ENCODE data around the gene TFR2.

DNA sequence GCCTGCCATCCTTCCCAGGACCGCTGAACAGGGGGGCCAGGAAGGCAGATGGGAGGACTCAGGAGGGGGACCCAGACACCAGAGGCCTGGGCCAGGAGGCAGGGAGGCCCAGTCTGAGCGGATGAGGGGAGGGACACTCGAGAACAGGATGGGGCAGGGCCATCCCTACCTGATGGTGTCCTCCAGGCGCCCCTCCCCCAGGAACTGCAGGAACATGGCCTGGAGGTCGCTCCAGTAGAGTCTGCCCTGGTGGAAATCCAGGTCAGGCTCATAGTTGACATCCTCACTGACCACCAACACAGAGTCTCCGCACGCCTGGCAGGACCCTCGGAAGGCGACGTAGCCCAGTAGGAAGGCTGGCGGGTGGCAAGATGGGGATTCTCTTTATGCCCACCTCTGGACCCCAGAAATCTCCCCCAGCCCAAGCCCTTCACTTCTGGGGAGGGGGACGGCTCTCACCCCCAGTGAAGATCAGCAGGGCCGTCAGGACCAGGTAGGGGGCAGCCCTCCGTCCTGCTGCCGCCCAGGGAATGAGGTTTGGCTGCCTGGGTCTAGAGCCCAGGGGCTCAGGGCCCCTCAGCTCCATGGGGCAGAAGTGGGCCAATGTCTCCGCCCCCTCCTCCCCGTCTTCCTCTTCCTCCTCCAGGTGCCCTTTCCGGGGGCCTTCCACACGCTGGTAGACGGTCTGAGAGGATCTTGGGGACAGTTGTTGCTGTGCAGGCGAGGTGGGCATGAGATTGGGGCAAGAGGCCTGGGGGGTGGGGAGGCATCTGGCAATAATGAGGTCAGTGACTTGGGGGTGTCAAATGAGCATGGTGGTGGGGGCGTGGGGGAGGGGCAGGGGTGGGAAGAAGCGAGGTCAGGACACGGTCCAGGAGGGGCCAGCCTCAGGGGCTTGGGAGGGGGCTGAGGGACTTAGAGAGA is 573 bp downstream of the TFR2 start:
- no peak for TF ChIP-seq CHD1 (IDR thresholded peaks at IDR 0.05; ENCODE audit: low read depth, low read length)
- no peak for TF ChIP-seq POLR2A (IDR thresholded peaks at IDR 0.05; ENCODE audit: low read depth, low read length)
- no peak for TF ChIP-seq MAZ (IDR thresholded peaks at IDR 0.05; ENCODE audit: borderline replicate concordance, low read depth, low read length)
- no peak for TF ChIP-seq MXI1 (IDR thresholded peaks at IDR 0.05; ENCODE audit: borderline replicate concordance, low read depth, low read length)
- TF ChIP-seq, protein P1, sequence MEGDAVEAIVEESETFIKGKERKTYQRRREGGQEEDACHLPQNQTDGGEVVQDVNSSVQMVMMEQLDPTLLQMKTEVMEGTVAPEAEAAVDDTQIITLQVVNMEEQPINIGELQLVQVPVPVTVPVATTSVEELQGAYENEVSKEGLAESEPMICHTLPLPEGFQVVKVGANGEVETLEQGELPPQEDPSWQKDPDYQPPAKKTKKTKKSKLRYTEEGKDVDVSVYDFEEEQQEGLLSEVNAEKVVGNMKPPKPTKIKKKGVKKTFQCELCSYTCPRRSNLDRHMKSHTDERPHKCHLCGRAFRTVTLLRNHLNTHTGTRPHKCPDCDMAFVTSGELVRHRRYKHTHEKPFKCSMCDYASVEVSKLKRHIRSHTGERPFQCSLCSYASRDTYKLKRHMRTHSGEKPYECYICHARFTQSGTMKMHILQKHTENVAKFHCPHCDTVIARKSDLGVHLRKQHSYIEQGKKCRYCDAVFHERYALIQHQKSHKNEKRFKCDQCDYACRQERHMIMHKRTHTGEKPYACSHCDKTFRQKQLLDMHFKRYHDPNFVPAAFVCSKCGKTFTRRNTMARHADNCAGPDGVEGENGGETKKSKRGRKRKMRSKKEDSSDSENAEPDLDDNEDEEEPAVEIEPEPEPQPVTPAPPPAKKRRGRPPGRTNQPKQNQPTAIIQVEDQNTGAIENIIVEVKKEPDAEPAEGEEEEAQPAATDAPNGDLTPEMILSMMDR (conservative IDR thresholded peaks at IDR 0.05; ENCODE audit: low read depth, low read length) = no peak
- no peak for TF ChIP-seq FOS (IDR thresholded peaks at IDR 0.05; ENCODE audit: low read depth, low read length)
- TF ChIP-seq, protein P2, sequence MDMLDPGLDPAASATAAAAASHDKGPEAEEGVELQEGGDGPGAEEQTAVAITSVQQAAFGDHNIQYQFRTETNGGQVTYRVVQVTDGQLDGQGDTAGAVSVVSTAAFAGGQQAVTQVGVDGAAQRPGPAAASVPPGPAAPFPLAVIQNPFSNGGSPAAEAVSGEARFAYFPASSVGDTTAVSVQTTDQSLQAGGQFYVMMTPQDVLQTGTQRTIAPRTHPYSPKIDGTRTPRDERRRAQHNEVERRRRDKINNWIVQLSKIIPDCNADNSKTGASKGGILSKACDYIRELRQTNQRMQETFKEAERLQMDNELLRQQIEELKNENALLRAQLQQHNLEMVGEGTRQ (IDR thresholded peaks at IDR 0.05; ENCODE audit: low read depth, low read length) = no peak
- no peak for TF ChIP-seq RCOR1 (IDR thresholded peaks at IDR 0.05; ENCODE audit: insufficient replicate concordance, low read length)

Data from IMR-90 (cell line).